Adipocyte (in vitro differentiated cells): ENCODE data around the gene ALMS1.
"Not testable (repeated sequence)": the region's sequence is repeated elsewhere in the genome, so short reads cannot be mapped to it uniquely, and the experiment has no call there.

Source experiments
- DNase-seq: peaks from one replicate; pipeline ENCODE4 v3.0.0-alpha.2; 2015; ENCODE audit warnings: low read depth
- H3K27me3 ChIP-seq: replicated peaks from 2 replicates; pipeline ENCODE4 v1.7.0; 2013; ENCODE audit warnings: mild to moderate bottlenecking, low read length, moderate library complexity; ENCODE audit not compliant: control insufficient read depth, insufficient read depth
- H3K36me3 ChIP-seq: 2 replicates; pipeline ENCODE4 v1.7.0; 2013; ENCODE audit warnings: low read length, mild to moderate bottlenecking, moderate library complexity; ENCODE audit not compliant: control insufficient read depth, insufficient read depth, severe bottlenecking
- H3K4me1 ChIP-seq: 2 replicates; pipeline ENCODE4 v1.7.0; 2013; ENCODE audit warnings: mild to moderate bottlenecking, low read length, moderate library complexity; ENCODE audit not compliant: control insufficient read depth, insufficient read depth
- H3K4me3 ChIP-seq: 2 replicates; pipeline ENCODE4 v1.7.0; 2013; ENCODE audit warnings: mild to moderate bottlenecking, low read length, moderate library complexity
- H3K9ac ChIP-seq: 2 replicates; pipeline ENCODE4 v1.7.0; 2013; ENCODE audit warnings: mild to moderate bottlenecking, low read length, moderate library complexity
- H3K9me3 ChIP-seq: 2 replicates; pipeline ENCODE4 v1.7.0; 2013; ENCODE audit warnings: mild to moderate bottlenecking, low read length, moderate library complexity; ENCODE audit not compliant: control insufficient read depth

The ALMS1 gene

DNA sequence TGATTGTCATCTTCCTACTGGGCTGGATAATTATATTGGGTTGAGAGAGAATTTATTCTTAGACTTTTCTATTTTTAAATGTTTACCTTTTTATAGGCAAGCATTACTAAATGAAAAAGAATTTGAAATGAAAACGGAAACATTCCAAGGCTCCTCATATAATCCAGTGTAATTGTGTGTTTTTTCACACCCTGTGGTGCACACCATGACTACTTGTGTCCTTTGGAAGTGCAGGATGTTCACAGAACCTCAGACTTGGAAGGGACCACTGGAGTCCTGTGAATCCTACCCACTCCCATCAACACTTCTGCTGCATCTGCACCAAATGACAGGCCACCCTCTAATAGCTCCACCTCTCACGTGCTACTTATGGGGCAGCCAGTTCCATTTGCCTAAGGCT lies 208.6 kb downstream of the ALMS1 start:
- Histone ChIP-seq H3K27me3 (no peaks in the 10 kb centered on the region), H3K9me3 (no peaks in the 10 kb centered on the region), H3K4me1 (no peaks in the 10 kb centered on the region), H3K4me3 (no peak overlapping the region), H3K36me3 (no peaks in the 10 kb centered on the region), H3K9ac (no peak overlapping the region)
- peak; percentile 1 for DNase-seq

- H3K36me3 ChIP-seq: no peaks in the 10 kb centered on the region
- no peaks in the 10 kb centered on the region for H3K27me3 ChIP-seq
- H3K4me1 ChIP-seq: peaks cover 4% of the 10 kb centered on the region
- H3K9me3 ChIP-seq: no peaks in the 10 kb centered on the region
- H3K4me3 ChIP-seq: no peak overlapping the region
- DNase-seq: no peak
- H3K9ac ChIP-seq: no peak overlapping the region
Observed at GRCh38 chr2:73601780-73602179, 216.1 kb downstream of the ALMS1 start.

- H3K4me1 ChIP-seq, H3K9me3 ChIP-seq, H3K36me3 ChIP-seq, H3K27me3 ChIP-seq, H3K4me3 ChIP-seq, H3K9ac ChIP-seq: not testable (repeated sequence)
- DNase-seq: peak; percentile 21
Observed at GRCh38 chr2:73603099-73603588, 217.5 kb downstream of the ALMS1 start.

DNA sequence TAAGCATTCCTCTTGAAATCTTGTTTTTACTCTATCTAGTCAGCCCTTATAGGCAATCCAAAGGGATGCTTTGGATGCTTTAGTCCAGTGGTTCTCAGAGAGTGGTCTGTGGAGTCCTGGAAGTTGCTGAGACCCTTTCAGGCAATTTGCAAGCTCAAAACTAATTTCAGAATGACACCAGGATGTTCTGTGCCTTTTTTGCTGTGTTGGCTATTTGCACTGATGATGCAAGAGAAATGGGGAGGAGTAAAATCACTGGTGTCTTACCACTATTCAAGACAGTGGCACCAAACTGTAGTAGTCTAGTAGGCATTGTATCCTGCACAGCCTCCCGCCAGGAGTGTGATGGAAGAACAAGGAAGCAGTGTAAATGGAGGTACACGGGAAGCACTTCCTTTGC lies 219.0 kb downstream of the ALMS1 start:
- not testable (repeated sequence) for H3K4me3 ChIP-seq, DNase-seq, H3K4me1 ChIP-seq, H3K9me3 ChIP-seq, H3K36me3 ChIP-seq, H3K9ac ChIP-seq, H3K27me3 ChIP-seq

DNA sequence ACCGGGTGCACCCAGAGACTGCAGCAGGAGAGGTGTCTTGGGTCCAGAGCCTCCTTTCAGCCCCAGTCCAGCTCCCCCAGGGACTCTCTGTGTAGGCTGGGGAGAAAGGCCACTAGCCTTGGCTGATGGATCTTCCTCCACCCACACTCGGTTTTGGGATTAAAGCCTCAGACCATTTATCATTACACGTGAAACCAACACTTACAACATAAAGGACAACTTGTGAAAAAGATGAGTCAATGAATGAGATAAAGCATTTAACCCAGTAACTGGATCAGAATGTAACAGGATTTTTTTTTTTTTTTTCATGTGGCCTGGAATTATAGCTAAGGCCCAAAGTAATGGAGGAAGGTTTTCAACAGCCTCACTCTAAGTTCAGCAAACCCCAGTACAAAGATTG lies 224.5 kb downstream of the ALMS1 start:
- Histone ChIP-seq H3K27me3 (no peaks in the 10 kb centered on the region), H3K36me3 (no peaks in the 10 kb centered on the region)

DNA sequence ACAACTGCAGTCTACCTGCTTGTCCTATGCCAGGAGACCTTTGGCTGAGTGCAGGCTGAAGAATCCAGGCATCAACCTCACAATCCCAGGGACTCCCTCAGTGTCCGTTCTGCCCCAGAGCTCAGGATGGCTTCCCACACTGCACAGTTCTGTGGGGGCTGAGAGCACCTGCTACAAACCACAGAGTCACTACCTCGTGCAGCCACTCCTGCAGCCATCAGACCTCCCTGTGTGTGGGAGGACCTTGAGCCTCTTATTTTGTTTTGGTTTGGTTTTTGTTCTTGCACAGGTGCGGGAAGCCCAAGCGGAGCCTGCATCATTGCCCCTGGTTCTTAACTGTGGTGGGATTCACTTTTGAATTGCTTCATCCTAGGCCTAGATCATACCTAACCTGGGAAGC lies 225.6 kb downstream of the ALMS1 start:
- Histone ChIP-seq H3K4me3 (no peak overlapping the region), H3K4me1 (peaks cover 9% of the 10 kb centered on the region), H3K36me3 (no peaks in the 10 kb centered on the region), H3K27me3 (no peaks in the 10 kb centered on the region), H3K9ac (no peak overlapping the region), H3K9me3 (no peaks in the 10 kb centered on the region)
- DNase-seq: no peak

More for the DNA sequence above, 224.5 kb downstream of the ALMS1 start:
- DNase-seq: no peak
- Histone ChIP-seq H3K9me3 (no peaks in the 10 kb centered on the region), H3K4me1 (peaks cover 9% of the 10 kb centered on the region), H3K4me3 (no peak overlapping the region), H3K9ac (no peak overlapping the region)

DNA sequence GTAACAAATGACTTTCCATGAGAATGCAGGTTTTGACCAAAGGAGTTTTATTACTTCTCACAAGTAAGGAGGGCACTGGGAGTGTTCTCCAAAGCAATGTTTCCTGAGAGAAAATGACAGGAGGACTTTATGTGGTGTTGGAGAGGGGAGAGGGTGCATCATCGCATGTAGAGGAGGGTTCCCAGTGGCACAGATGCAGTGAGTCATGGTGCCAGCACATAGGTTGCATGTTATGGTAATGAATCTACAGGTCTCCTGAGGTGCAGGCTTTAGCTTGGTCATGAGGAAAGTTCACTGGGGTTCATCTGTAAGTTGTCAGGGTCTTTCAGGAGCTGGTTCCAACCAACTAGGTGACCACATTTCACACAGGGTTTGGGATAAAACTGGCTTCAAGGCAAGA lies 226.2 kb downstream of the ALMS1 start:
- H3K9ac ChIP-seq: no peak overlapping the region
- no peak for DNase-seq
- H3K4me3 ChIP-seq: no peak overlapping the region
- no peaks in the 10 kb centered on the region for H3K27me3 ChIP-seq
- no peaks in the 10 kb centered on the region for H3K9me3 ChIP-seq
- H3K36me3 ChIP-seq: no peaks in the 10 kb centered on the region
- H3K4me1 ChIP-seq: peaks cover 9% of the 10 kb centered on the region

DNA sequence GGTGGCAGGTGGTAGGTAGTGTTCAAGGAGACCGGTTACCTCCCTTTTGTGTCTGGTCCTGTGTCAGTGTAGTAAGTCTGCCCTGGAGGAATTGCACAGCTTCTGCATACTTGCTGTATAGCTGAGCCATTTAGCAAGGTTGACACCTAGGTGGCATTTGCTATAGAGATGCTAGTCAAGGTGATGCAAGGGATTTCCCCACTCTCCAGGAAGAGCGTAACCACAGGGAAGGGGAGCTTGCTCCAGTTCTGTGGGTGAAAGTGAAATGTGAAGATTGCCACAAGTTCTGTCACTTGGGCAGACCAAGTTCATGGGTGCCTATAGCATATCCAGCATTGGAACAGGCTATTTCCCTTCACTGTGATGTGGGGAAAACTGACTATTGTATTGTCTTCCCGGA lies 228.5 kb downstream of the ALMS1 start:
- Histone ChIP-seq H3K4me3 (no peak overlapping the region), H3K4me1 (peaks cover 9% of the 10 kb centered on the region), H3K9me3 (no peaks in the 10 kb centered on the region), H3K9ac (no peak overlapping the region), H3K36me3 (no peaks in the 10 kb centered on the region), H3K27me3 (no peaks in the 10 kb centered on the region)
- DNase-seq: no peak

DNA sequence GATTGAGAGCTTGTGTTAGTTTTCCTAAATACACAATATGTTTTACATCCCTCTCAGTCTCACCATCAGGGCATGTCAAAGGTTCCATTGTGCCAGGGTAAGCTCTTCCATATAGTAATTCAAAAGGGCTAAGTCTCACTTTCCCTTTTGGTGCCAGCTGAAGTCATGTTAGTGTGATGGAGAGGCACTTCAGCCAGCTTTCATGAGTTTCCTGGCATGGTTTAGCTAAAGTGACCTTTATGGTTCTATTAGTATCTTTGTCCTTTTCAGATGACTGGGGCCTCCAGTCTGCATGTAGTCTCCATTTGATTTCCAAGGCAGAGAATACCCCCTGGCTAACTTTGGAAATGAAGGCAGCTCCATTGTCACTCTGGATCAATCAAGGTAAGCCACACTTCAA lies 229.4 kb downstream of the ALMS1 start:
- Histone ChIP-seq H3K9ac (no peak overlapping the region), H3K36me3 (no peaks in the 10 kb centered on the region), H3K4me3 (no peak overlapping the region), H3K4me1 (peaks cover 7% of the 10 kb centered on the region), H3K9me3 (no peaks in the 10 kb centered on the region), H3K27me3 (no peaks in the 10 kb centered on the region)
- no peak for DNase-seq

DNA sequence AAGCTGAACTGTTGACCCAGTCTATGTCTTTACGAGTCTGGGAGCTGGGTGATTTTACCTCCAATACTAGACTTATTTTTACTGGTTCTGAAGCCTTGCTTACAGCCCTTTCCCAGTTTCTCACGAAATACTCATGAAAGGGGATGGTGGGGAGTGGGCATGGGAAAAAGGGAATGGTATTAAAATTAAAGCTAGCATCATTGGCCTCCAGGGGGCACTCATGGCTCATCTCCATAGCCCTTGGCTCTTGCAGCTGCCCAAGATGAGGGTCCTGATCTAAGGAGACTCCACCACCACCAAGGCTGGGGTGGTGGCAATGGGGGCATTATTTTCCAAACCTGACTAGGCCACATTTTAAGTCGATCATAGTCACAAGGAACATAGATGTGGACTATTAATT lies 234.3 kb downstream of the ALMS1 start:
- not testable (repeated sequence) for H3K4me3 ChIP-seq, H3K9ac ChIP-seq, DNase-seq, H3K27me3 ChIP-seq, H3K4me1 ChIP-seq, H3K9me3 ChIP-seq, H3K36me3 ChIP-seq

GRCh38 chr2:73624036-73624435 lies 238.4 kb downstream of the ALMS1 start:
- H3K27me3 ChIP-seq: not testable (repeated sequence)

DNA sequence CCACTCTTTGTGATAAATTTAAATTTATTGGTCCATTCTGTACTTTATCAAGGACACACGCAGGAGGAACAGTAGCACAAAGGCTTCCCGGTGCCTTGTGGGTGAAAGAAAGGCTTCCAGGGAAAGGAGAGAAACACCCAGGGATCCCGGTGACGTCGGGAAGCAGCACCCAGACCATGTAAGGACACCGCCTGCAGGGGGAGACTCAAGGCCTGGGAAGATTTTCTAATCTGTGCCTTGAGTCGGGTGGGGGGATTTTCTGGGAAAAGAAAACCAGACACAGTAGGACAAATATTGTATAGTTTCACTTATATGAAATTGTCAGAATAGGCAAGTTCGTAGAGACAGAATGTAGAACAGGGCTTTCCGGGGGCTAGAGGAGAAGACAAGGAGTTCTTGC lies 239.0 kb downstream of the ALMS1 start:
- H3K27me3 ChIP-seq, H3K36me3 ChIP-seq, H3K4me3 ChIP-seq, H3K9ac ChIP-seq, H3K4me1 ChIP-seq, DNase-seq, H3K9me3 ChIP-seq: not testable (repeated sequence)

More at GRCh38 chr2:73624036-73624435, 238.4 kb downstream of the ALMS1 start:
- not testable (repeated sequence) for H3K9ac ChIP-seq, H3K9me3 ChIP-seq, H3K4me3 ChIP-seq, H3K36me3 ChIP-seq, DNase-seq, H3K4me1 ChIP-seq
